H9 (cell line): ENCODE data around the gene TSPAN5. TPM values are rescaled to one million over a fixed set of nuclear protein-coding genes. Genes with fewer than 3 reads are reported as not detected.

Experiments used
- DNase-seq: peaks from one replicate; pipeline ENCODE4 v3.0.0-alpha.2; 2017
- H2AFZ ChIP-seq: one replicate; pipeline ENCODE4 v1.6.1; 2013; ENCODE audit warnings: mild to moderate bottlenecking, low read length, control low read depth, moderate library complexity
- H2AK5ac ChIP-seq: 2 replicates; pipeline ENCODE4 v1.6.1; 2013; ENCODE audit warnings: low read length, control low read depth, mixed read lengths; ENCODE audit not compliant: insufficient read length
- H2BK120ac ChIP-seq: one replicate; pipeline ENCODE4 v1.6.1; 2013; ENCODE audit warnings: low read depth, mild to moderate bottlenecking, low read length, control low read depth, inconsistent platforms; ENCODE audit not compliant: poor library complexity, severe bottlenecking
- H2BK12ac ChIP-seq: 2 replicates; pipeline ENCODE4 v1.6.1; 2013; ENCODE audit warnings: low read length, control low read depth, mixed read lengths, low read depth; ENCODE audit not compliant: insufficient read length
- H2BK15ac ChIP-seq: 2 replicates; pipeline ENCODE4 v1.6.1; 2013; ENCODE audit warnings: low read depth, low read length, control low read depth
- H2BK20ac ChIP-seq: one replicate; pipeline ENCODE4 v1.6.1; 2013; ENCODE audit warnings: low read depth, mild to moderate bottlenecking, low read length, control low read depth, inconsistent platforms; ENCODE audit not compliant: poor library complexity, severe bottlenecking
- H2BK5ac ChIP-seq: 2 replicates; pipeline ENCODE4 v1.6.1; 2013; ENCODE audit warnings: low read length, control low read depth, mixed read lengths; ENCODE audit not compliant: insufficient read length
- H3K14ac ChIP-seq: 2 replicates; pipeline ENCODE4 v1.6.1; 2013; ENCODE audit warnings: low read length, control low read depth; ENCODE audit not compliant: insufficient read depth
- H3K18ac ChIP-seq: 2 replicates; pipeline ENCODE4 v1.6.1; 2013; ENCODE audit warnings: low read depth, mild to moderate bottlenecking, mixed read lengths, low read length, control low read depth; ENCODE audit not compliant: insufficient read length
- H3K23ac ChIP-seq: 2 replicates; pipeline ENCODE4 v1.6.1; 2013; ENCODE audit warnings: low read length, control low read depth, mixed read lengths, low read depth; ENCODE audit not compliant: insufficient read length
- H3K23me2 ChIP-seq: 2 replicates; pipeline ENCODE4 v1.6.1; 2013; ENCODE audit warnings: low read depth, mild to moderate bottlenecking, mixed read lengths, low read length, control low read depth; ENCODE audit not compliant: insufficient read length, poor library complexity, severe bottlenecking
- H3K27ac ChIP-seq: 2 replicates; pipeline ENCODE4 v1.5.1; 2013; ENCODE audit warnings: low read length, control low read depth, mixed read lengths, low read depth; ENCODE audit not compliant: insufficient read length
- H3K27me3 ChIP-seq: 2 replicates; pipeline ENCODE4 v1.6.1; 2013; ENCODE audit warnings: low read length, control low read depth, inconsistent platforms; ENCODE audit not compliant: insufficient read depth
- H3K4ac ChIP-seq: 2 replicates; pipeline ENCODE4 v1.6.1; 2013; ENCODE audit warnings: low read depth, mild to moderate bottlenecking, control low read depth, inconsistent platforms, low read length, moderate library complexity
- H3K4me1 ChIP-seq: 2 replicates; pipeline ENCODE4 v1.6.1; 2013; ENCODE audit warnings: low read length, control low read depth, inconsistent platforms; ENCODE audit not compliant: insufficient read depth
- H3K4me2 ChIP-seq: 2 replicates; pipeline ENCODE4 v1.6.1; 2013; ENCODE audit warnings: low read length, control low read depth, mixed read lengths; ENCODE audit not compliant: insufficient read length, insufficient read depth
- H3K56ac ChIP-seq: 2 replicates; pipeline ENCODE4 v1.6.1; 2013; ENCODE audit warnings: low read depth, mild to moderate bottlenecking, mixed read lengths, low read length, control low read depth; ENCODE audit not compliant: insufficient read length
- H3K79me1 ChIP-seq: 2 replicates; pipeline ENCODE4 v1.6.1; 2013; ENCODE audit warnings: low read depth, mild to moderate bottlenecking, moderate library complexity, low read length, control low read depth, inconsistent platforms; ENCODE audit not compliant: insufficient read depth, poor library complexity, severe bottlenecking
- H3K79me2 ChIP-seq: 2 replicates; pipeline ENCODE4 v1.6.1; 2013; ENCODE audit warnings: low read length, control low read depth, inconsistent platforms; ENCODE audit not compliant: insufficient read depth
- H3K9ac ChIP-seq: 2 replicates; pipeline ENCODE4 v1.6.1; 2013; ENCODE audit warnings: low read length, control low read depth, mixed read lengths; ENCODE audit not compliant: insufficient read length; ENCODE audit errors: extremely low read depth
- H3K9me3 ChIP-seq: one replicate; pipeline ENCODE4 v1.6.1; 2013; ENCODE audit warnings: low read depth, low read length, inconsistent platforms; ENCODE audit not compliant: control insufficient read depth
- H3T11ph ChIP-seq: one replicate; pipeline ENCODE4 v1.6.1; 2013; ENCODE audit warnings: mild to moderate bottlenecking, low read length, control low read depth, inconsistent platforms
- H4K20me1 ChIP-seq: one replicate; pipeline ENCODE4 v1.6.1; 2013; ENCODE audit not compliant: control insufficient read depth, insufficient read length, insufficient read depth
- H4K5ac ChIP-seq: 2 replicates; pipeline ENCODE4 v1.6.1; 2013; ENCODE audit warnings: low read depth, mild to moderate bottlenecking, mixed read lengths, low read length, control low read depth; ENCODE audit not compliant: insufficient read length
- H4K8ac ChIP-seq: replicated peaks from 2 replicates; pipeline ENCODE4 v1.6.1; 2013; ENCODE audit warnings: low read length, control low read depth, mixed read lengths, low read depth; ENCODE audit not compliant: insufficient read length
- H4K91ac ChIP-seq: 2 replicates; pipeline ENCODE4 v1.6.1; 2013; ENCODE audit warnings: low read depth, mild to moderate bottlenecking, moderate library complexity, mixed read lengths, low read length, control low read depth; ENCODE audit not compliant: insufficient read length
- H3K27ac Mint-ChIP-seq, 3 experiments: 2 replicates in 2 of 3; 3 replicates in 1 of 3; pipeline ENCODE4 v1.8.0; 2020 to 2021; ENCODE audit warnings: mixed read lengths in 3 of 3, mild to moderate bottlenecking in 1 of 3, moderate library complexity in 1 of 3
- H3K27me3 Mint-ChIP-seq: 2 replicates; pipeline ENCODE4 v1.8.0; 2021; ENCODE audit warnings: low read depth, mild to moderate bottlenecking, moderate library complexity, mixed read lengths
- H3K36me3 Mint-ChIP-seq, 3 experiments: 2 replicates in 2 of 3; 3 replicates in 1 of 3; pipeline ENCODE4 v1.8.0; 2020 to 2021; ENCODE audit warnings: low read depth in 3 of 3, mixed read lengths in 3 of 3; ENCODE audit not compliant: insufficient read depth in 1 of 3
- H3K4me1 Mint-ChIP-seq, 2 experiments: 2 replicates each; pipeline ENCODE4 v1.8.0; 2020; ENCODE audit warnings: mixed read lengths in 2 of 2
- H3K4me3 Mint-ChIP-seq, 2 experiments: 2 replicates in 1 of 2; 3 replicates in 1 of 2; pipeline ENCODE4 v1.8.0; 2020 to 2021; ENCODE audit warnings: mild to moderate bottlenecking in 2 of 2, mixed read lengths in 2 of 2, moderate library complexity in 1 of 2
- H3K9me3 Mint-ChIP-seq, 2 experiments: 2 replicates in 1 of 2; 3 replicates in 1 of 2; pipeline ENCODE4 v1.8.0; 2020; ENCODE audit warnings: mild to moderate bottlenecking in 2 of 2, mixed read lengths in 2 of 2, moderate library complexity in 1 of 2
- CTCF ChIP-seq: fragments of 200-600 bp; sonication (generic); conservative IDR thresholded peaks from 3 replicates; pipeline ENCODE4 v1.8.0; 2021; ENCODE audit warnings: antibody characterized with exemption, mild to moderate bottlenecking
- WGBS: extraction: QIAGEN DNeasy Blood & Tissue Kit; methylation state at CpG from one replicate; pipeline ENCODE4 v1.1.7; 2013; ENCODE audit warnings: missing lambda C conversion rate, low lambda C conversion rate, mixed read lengths; ENCODE audit not compliant: insufficient read length; ENCODE audit errors: extremely low coverage; 5-methylcytosine and 5-hydroxymethylcytosine counted together
- total RNA-seq: library from RNA; stranded (reverse); gene quantifications from 2 replicates; pipeline ENCODE4 v1.2.1, GENCODE V29; 2021

The TSPAN5 gene
- total RNA-seq, 1 experiment from 2014 or later, result 7.0 TPM

- Histone ChIP-seq H3K4me2 (no peak overlapping the region), H4K20me1 (no peaks in the 10 kb centered on the region), H2AK5ac (no peak overlapping the region), H2BK5ac (no peak overlapping the region), H3K27me3 (no peaks in the 10 kb centered on the region), H3K23ac (no peak overlapping the region), H3K14ac (no peak overlapping the region), H3K79me2 (no peaks in the 10 kb centered on the region), H3T11ph (no peak overlapping the region), H2BK20ac (no peak overlapping the region), H4K5ac (no peak overlapping the region), H2AFZ (no peak overlapping the region), H3K23me2 (no peaks in the 10 kb centered on the region), H3K4ac (no peak overlapping the region), H3K9ac (no peak overlapping the region), H3K18ac (no peak overlapping the region), H2BK12ac (no peak overlapping the region), H3K79me1 (no peaks in the 10 kb centered on the region), H4K91ac (no peak overlapping the region), H3K9me3 (no peaks in the 10 kb centered on the region), H3K4me1 (no peaks in the 10 kb centered on the region), H2BK120ac (no peak overlapping the region), H3K27ac (no peak overlapping the region), H4K8ac (no peak overlapping the region), H2BK15ac (no peak overlapping the region), H3K56ac (no peak overlapping the region)
- no CpG with 5 or more reads among the region's 10 CpGs for WGBS
- Mint-ChIP-seq H3K4me1 (peaks cover 2 to 3% of the 10 kb centered on the region in 2 experiments; a peak in 1 of 4 replicates), H3K9me3 (peaks cover 6 to 13% of the 10 kb centered on the region in 2 experiments; a peak in 4 of 5 replicates), H3K36me3 (no peaks in the 10 kb centered on the region; a peak in 2 of 7 replicates), H3K4me3 (no peak overlapping the region), H3K27me3 (peaks cover 2% of the 10 kb centered on the region; the same call in 1 of the 2 replicates), H3K27ac (no peak overlapping the region; a peak in 1 of 7 replicates)
- no peak for TF ChIP-seq CTCF
- DNase-seq, result no peak
Measured at GRCh38 chr4:98694076-98694475, 35.7 kb upstream of the TSPAN5 start.
